NB4 (cell line): ENCODE results near the gene LCAT.

Experiments
- MYC ChIP-seq: IDR thresholded peaks from 2 replicates; pipeline ENCODE4 v1.6.1; 2011; ENCODE audit warnings: low read depth, low read length
- POLR2A ChIP-seq: IDR thresholded peaks from 2 replicates; pipeline ENCODE4 v1.6.1; 2011; ENCODE audit warnings: mild to moderate bottlenecking; ENCODE audit not compliant: insufficient read length; ENCODE audit errors: extremely low read depth
- TF ChIP-seq, protein P1 (sequence below): IDR thresholded peaks from one replicate; pipeline ENCODE4 v1.5.1; 2012; ENCODE audit warnings: low read depth, low read length

DNA sequence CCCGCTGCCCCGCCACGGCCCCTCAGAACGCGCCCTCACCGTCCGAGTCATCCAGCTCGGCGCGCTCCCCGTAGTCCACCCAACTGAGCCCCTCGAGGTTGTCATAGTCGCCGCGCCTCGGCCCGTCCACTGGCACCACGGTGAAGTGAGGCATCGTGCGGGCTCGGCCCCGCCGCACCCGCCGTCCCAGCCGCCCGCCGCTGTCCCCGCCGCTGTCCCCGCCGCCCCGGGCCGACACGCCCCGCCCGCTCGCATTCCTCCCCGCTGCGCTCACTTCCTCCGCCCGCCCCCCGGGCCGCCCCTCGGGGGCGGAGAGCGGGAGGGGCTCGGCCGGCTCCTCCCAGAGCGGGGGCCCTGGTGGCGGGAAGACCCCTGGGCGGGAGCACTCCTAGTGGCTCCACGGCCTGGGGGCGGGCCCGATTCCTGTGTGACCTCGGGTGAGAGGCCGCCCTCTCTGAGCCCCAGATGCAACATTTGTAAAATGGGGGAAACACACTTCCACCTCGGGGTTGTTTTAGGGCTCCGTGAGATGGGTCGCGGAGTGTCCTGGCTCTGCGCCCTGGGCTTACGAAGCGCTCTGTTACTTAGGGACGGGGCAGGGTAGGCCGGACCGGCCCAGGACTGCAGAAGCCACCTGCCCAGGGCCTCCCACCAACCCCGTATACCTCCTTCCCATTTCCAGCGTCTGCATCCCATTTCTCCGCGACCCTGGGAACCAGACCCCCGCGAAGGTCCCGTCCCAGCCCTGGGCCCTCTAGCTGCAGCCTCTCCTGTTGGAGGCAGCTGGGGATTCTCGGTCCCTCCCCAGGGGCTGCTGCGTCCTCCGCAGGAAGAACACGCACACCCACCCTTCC lies 24.7 kb upstream of the LCAT start, which contains the start of gene SLC12A4:
- TF ChIP-seq, protein P1, sequence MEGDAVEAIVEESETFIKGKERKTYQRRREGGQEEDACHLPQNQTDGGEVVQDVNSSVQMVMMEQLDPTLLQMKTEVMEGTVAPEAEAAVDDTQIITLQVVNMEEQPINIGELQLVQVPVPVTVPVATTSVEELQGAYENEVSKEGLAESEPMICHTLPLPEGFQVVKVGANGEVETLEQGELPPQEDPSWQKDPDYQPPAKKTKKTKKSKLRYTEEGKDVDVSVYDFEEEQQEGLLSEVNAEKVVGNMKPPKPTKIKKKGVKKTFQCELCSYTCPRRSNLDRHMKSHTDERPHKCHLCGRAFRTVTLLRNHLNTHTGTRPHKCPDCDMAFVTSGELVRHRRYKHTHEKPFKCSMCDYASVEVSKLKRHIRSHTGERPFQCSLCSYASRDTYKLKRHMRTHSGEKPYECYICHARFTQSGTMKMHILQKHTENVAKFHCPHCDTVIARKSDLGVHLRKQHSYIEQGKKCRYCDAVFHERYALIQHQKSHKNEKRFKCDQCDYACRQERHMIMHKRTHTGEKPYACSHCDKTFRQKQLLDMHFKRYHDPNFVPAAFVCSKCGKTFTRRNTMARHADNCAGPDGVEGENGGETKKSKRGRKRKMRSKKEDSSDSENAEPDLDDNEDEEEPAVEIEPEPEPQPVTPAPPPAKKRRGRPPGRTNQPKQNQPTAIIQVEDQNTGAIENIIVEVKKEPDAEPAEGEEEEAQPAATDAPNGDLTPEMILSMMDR, result no peak
- TF ChIP-seq POLR2A (peak; percentile 21), MYC (no peak)
